Stimulated activated CD4-positive, alpha-beta T cell treated with anti-CD3 and anti-CD28 coated beads, Interleukin-1b, Interleukin-23, amount 100 ng/mL, for 1 hour (primary cell): ENCODE measurements around the gene RASA3.

ENCODE experiments used
- DNase-seq, 2 donors: peaks; one replicate each; pipeline ENCODE4 v3.0.0-alpha.2; 2020; ENCODE audit warnings: low read depth in 2 of 2

The RASA3 gene

GRCh38 chr13:113936166-113936965 is 196.1 kb downstream of the RASA3 start:
- DNase-seq: no peak

- no peak for DNase-seq
Observed at GRCh38 chr13:113935001-113935844, 197.2 kb downstream of the RASA3 start.

DNA sequence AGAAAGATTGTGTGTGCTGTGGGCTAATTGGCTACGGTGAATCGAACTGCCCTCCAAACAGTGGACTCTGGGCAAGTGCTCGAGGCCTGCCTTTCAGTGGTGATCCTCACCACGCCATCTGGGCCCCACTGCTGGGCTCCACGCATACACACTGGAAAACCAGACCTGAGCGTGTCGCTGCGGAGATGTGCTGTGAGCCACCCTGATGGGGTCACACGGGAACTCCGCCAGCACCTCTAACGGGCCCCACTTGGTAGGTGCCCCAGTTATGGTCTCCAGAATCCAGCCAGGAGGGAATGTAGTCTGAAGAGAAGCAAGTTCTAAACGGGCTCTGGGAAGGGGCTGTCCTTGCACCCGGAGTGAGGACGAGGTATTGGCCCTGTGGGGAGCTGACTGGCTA is 197.8 kb downstream of the RASA3 start:
- no peak for DNase-seq

DNA sequence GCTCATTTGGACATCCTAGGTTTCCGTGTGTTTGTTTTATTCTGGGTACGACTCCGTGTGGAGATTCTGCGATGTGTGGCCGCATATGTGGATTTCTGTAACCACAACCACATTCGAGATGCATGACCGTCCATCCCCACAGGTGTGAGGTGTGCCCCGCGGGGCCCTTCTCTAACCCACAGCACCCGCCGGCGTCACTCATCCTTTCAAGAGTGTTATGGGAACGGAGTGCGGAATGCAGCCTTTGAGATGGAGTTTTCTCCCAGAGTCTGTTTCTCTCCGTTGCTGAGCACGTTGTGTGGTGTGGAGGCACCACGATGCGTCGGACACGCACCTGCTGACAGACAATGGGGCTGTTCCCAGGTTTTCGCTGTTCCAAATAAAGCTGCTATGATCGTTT is 198.5 kb downstream of the RASA3 start:
- DNase-seq: no peak

DNA sequence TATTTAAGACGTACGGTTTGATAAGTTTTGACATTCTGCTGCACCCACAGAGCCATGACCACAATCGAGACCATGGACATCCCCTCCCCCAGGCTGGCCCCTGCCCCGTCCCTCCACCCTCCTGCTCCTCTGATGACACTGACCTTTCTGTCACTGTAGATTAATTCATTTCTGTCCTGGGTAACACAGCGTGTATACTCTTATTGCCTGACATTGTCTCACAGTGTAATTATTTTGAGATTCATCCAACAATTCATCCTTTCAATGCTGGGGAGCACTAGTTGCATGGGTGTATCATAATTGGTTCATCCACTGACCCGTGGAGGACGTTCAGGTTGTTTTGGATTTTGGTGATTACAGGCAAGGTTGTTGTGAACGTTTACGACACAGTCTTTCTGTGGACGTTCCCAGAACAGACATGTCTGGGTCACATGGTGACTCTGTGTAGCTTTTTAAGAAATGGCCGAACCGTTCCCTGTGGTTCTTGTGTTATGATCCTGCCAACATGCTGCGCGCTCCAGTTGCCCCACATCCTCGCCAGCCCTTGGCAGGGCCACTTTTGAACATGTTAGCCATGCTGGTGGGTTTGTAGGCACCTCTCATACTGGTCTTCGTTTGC is 200.5 kb downstream of the RASA3 start:
- no peak for DNase-seq

GRCh38 chr13:113930671-113931637 is 201.5 kb downstream of the RASA3 start:
- DNase-seq: peak in 1 of 2 donors; percentile 26

- DNase-seq: no peak
Observed at GRCh38 chr13:113929628-113930615, 202.5 kb downstream of the RASA3 start.

DNA sequence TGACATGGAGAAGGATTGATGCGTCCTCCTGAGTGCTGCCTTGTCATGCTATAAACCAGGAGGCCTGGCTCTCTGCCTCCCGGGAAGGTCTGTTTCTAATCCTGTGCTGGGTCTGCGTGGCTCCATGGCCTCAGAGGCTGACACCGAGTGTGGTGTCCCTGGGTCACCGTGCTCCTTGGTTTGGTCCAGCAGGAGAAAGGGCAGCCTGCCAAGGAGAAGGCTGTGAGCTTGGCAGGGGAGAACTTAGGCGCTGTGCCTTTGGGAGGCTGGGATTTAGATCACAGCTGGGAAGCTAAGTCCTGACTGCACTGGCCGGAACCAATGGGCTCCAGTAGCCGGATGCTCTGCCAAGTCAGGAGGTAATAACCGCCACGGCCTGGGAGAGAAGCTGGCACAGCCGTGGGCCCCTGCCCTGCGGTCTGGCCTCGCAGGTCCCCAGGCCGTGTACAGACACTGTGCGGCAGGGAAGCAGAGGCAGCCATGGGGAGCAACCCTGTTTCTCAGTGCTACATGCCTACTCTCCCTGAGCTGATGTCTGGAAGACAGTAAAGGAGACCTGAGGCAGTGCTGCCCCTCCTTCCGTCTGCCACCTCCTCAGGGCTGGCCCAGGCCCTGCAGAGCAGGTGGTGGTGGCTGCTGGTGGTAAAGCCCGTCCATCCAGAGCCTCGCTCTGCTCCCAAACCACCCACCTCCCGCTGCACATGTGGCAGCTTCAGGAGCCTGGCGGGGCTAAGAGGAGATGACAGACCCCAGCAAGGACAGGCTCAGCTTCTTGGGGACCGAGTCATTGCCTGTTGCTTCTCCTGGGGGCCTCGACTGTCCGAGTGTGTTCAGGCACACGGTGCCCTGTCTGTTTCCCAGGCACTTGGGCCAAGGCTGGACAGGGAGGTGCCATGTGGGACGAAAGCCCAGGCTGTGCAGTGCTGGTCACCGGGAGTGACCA is 203.5 kb downstream of the RASA3 start:
- DNase-seq: no peak
